HG03175 (cell line): ENCODE measurements around the gene ERG.

ENCODE experiments used
- ATAC-seq: cut with Tn5 transposase; IDR thresholded peaks from one replicate; pipeline ENCODE4 v1.9.1; 2021; ENCODE audit warnings: mild to moderate bottlenecking, moderate library complexity; ENCODE audit not compliant: unreplicated experiment

The ERG gene

GRCh38 chr21:38439426-38439825 lies 58.9 kb downstream of the ERG start:
- no peak for ATAC-seq

GRCh38 chr21:38438462-38438893 lies 59.8 kb downstream of the ERG start:
- ATAC-seq = no peak

- no peak for ATAC-seq
Observed at GRCh38 chr21:38436341-38436740, 61.9 kb downstream of the ERG start.

GRCh38 chr21:38434913-38435533 lies 63.3 kb downstream of the ERG start:
- no peak for ATAC-seq

- no peak for ATAC-seq
Observed at GRCh38 chr21:38433471-38433870, 64.8 kb downstream of the ERG start.

GRCh38 chr21:38430401-38430984 lies 67.8 kb downstream of the ERG start:
- no peak for ATAC-seq

GRCh38 chr21:38429011-38429410 lies 69.3 kb downstream of the ERG start:
- ATAC-seq = no peak

- no peak for ATAC-seq
Observed at GRCh38 chr21:38428211-38428610, 70.1 kb downstream of the ERG start.

GRCh38 chr21:38424305-38425019 lies 73.8 kb downstream of the ERG start:
- ATAC-seq = no peak

- ATAC-seq = no peak
Observed at GRCh38 chr21:38422082-38422481, 76.2 kb downstream of the ERG start.

- ATAC-seq = no peak
Observed at GRCh38 chr21:38420140-38420539, 78.1 kb downstream of the ERG start.

GRCh38 chr21:38417726-38418125 lies 80.6 kb downstream of the ERG start:
- ATAC-seq = no peak

- ATAC-seq = no peak
Observed at GRCh38 chr21:38416791-38417190, 81.5 kb downstream of the ERG start.

- ATAC-seq = no peak
Observed at GRCh38 chr21:38413958-38414548, 84.2 kb downstream of the ERG start.

GRCh38 chr21:38410466-38410865 lies 87.8 kb downstream of the ERG start:
- no peak for ATAC-seq

- ATAC-seq = no peak
Observed at GRCh38 chr21:38409907-38410306, 88.4 kb downstream of the ERG start.

GRCh38 chr21:38404177-38404576 lies 94.1 kb downstream of the ERG start:
- no peak for ATAC-seq

- no peak for ATAC-seq
Observed at GRCh38 chr21:38402795-38403194, 95.5 kb downstream of the ERG start.

- ATAC-seq = no peak
Observed at GRCh38 chr21:38402291-38402690, 96.0 kb downstream of the ERG start.

- ATAC-seq = no peak
Observed at GRCh38 chr21:38401191-38401926, 96.9 kb downstream of the ERG start.

GRCh38 chr21:38400195-38400919 lies 97.9 kb downstream of the ERG start:
- no peak for ATAC-seq
